Measurements from ENCODE around the gene ADAMTS10.
"Not testable (repeated sequence)": the region's sequence is repeated elsewhere in the genome, so short reads cannot be mapped to it uniquely, and the experiment has no call there.

The ADAMTS10 gene

DNA sequence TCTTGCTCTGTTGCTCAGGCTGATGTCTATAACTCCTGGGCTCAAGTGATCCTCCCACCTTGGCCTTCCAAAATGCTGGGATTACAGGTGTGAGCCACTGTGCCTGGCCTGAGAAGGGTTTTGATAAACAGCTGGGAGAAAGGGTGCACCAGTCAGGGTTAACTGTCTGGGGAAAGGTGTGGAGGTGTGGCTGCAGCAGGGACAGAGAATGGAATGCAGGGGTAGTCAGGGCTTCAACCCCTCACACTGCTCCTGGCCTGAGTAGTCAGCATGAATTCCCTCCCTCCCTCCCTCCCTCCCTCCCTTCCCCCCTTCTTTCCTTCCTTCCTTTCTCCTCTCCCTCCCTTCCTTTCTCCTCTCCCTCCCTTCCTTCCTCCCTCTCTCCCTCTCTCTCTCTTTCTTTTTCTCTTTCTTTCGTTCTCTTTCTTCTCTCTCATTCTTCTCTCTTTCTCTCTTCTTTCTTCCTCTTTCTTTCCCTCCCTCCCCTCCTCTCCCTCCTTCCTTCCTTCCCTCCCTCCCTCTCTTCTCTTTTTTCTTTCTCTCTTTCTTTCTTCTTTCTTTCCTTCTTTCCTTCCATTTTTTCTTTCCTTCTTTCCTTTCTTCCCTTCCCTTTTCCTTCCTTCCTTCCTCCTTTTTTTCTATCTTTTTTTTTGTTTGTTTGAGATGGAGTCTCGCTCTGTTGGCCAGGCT is 49.3 kb downstream of the ADAMTS10 start:
- DNase-seq (ENCODE audit: low read depth) = no peak

DNA sequence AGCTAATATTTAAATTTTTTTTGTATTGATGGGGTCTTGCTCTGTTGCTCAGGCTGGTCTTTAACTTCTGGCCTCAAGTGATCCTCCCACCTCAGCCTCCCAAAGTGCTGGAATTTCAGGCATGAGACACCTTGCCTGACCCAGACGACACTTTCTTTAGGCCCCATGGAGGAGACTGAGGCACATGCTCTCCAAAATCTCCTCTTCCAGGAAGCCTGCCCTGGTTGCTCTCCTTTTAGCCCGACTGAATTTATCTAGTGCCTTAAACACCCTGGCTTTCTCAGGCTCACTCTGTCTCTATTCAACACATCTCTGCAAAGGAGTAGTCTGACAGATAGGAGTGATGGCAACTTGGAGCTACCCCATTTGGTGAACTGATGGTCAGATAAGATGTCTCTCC is 52.2 kb downstream of the ADAMTS10 start:
- no peak for DNase-seq (ENCODE audit: low read depth)

- DNase-seq (ENCODE audit: low read depth) = no peak
These were observed 52.8 kb downstream of the ADAMTS10 start for GRCh38 chr19:8557642-8558238.

- DNase-seq (ENCODE audit: low read depth) = not testable (repeated sequence)
These were observed 56.8 kb downstream of the ADAMTS10 start for GRCh38 chr19:8553729-8554128.

DNA sequence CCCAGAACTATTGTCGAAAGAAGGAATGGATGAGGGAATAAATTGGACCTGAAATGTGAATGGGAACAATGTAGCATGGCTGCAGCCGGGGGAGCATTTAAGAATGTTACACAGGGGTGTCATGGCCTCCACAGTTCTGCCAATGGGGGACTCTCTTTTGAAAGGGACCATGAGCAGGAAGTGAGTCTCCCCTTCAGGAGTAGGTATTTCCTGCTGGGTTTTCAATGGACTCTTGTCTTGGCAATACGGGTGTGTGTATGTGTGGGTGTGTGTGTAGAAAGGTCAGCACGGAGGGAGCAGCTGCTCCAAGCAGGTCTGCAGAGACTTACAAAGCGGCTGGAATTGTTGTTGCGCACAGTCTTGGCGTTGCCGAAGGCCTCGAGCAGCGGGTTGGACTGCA is 57.7 kb downstream of the ADAMTS10 start:
- no peak for DNase-seq (ENCODE audit: low read depth)

DNA sequence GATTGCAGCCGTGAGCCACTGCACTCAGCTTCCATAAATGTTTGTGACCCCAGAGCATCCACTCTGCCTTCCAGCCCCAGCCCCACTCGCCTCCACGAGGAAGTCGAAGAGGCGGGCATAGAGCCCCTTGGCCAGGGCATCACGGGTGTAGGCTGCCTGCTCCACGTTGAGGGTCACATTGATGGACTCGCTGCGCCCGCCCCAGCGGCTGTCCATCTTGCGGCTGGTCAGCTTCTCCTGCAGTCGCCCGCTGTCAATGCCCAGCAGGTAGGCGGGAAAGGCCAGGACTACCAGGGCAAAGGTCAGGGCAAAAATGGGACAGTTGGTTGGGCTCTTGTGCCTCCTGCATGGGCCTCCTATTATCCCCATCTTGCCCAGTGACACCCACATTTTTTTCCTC is 60.4 kb downstream of the ADAMTS10 start:
- no peak for DNase-seq (ENCODE audit: low read depth)

GRCh38 chr19:8545743-8546142 is 64.8 kb downstream of the ADAMTS10 start:
- DNase-seq (ENCODE audit: low read depth) = no peak

- DNase-seq (ENCODE audit: low read depth) = no peak
These were observed 66.3 kb downstream of the ADAMTS10 start for GRCh38 chr19:8544168-8544567.

DNA sequence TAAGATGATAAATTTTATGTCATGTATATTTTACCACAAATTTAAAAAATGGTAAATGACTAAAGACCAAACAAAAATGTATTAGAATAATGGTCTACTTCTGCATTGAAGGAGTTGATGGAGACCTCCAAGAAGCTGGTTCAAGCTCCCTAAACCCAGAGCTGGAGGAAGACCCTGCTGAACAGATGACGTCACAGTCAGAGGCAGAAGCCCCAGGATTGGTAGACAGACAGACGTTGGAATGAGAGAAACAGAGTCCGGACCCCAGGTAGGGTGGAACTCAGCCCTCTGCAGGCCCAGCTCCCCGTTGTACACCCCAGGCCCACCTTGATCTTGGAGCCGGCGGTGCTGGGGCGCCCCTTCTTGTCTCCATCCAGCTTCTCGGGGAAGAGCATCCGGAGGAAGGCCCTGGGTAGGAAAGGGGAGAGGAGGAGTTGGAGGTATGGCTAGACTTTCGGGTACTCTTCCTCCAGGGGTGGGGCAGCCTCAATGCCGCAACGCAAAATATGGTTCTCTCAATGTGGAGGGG is 70.8 kb downstream of the ADAMTS10 start:
- no peak for DNase-seq (ENCODE audit: low read depth)

DNA sequence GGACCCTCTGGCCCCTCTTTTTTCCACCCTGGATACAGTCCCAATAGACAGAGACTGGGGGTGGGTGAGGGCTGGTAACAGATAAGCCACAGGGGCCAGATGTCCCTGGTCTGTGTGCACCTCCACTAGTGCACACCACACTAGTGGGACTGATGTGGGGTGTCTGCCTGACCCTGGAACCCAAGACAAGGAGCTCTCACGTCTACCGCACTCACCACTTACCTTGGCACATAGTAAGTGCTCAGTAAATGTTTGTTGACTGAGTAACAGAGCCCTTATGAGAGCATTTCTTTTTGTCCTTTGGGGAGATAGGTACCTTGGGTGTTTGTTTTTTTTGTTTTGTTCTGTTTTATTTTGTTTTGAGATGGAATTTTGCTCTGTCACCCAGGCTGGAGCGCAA is 73.4 kb downstream of the ADAMTS10 start:
- DNase-seq (ENCODE audit: low read depth) = no peak

- DNase-seq (ENCODE audit: low read depth) = no peak
These were observed 74.2 kb downstream of the ADAMTS10 start for GRCh38 chr19:8536282-8536681.

DNA sequence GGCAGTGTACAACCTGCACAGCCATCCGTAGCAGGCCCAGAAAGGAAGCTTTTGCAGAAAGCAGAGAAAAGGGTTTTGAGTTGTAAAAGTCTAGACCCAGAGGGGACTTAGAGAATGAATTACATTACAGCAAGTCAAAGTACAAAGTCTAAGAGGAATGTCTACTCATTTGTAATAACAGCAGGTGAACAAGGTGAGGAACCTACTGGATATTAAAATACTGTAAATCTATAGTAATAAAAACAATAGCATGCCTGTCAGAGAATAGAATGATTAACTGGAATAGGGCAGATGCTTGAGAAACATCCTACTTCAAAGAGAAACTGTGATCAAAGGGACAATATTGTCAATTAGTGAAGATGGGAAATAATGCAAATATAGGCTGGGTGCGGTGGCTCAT is 78.3 kb downstream of the ADAMTS10 start:
- no peak for DNase-seq (ENCODE audit: low read depth)

DNA sequence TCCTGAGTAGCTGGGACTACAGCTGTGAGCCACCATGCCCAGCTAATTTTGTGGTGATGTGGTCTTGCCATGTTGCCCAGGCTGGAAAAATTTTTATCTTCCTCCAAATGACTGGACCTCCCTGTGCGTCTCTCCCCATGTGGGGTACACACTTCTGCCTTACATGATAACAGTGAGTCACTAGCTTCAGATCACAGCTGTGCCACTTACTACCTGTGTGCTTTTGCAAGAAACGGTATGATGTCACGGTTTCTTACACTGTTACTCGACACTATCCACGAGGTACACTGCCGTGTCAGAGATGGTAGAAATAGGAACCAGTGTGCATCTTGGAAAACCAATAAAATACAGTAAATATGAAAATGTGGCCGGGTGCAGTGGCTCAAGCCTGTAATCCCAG is 79.0 kb downstream of the ADAMTS10 start:
- no peak for DNase-seq (ENCODE audit: low read depth)
